Esophagus squamous epithelium (tissue), 4 donors: ENCODE results near the gene TSPYL1.

Experiments used
- POLR2A ChIP-seq, 4 donors: fragments of 450-650 bp; IDR thresholded peaks; one replicate each; pipeline ENCODE4 v1.6.1; 2017; ENCODE audit warnings: antibody characterized with exemption in 4 of 4, mild to moderate bottlenecking in 4 of 4, moderate library complexity in 3 of 4
- TF ChIP-seq, protein P1 (sequence below), 6 experiments: fragments of 450-650 bp in 4 of 6; fragments of 200-600 bp in 2 of 6; sonication (generic) in 2 of 6; IDR thresholded peaks; one replicate each; pipeline ENCODE4 v1.5.1; 2016 to 2019; ENCODE audit warnings: antibody characterized with exemption in 6 of 6, mild to moderate bottlenecking in 4 of 6, moderate library complexity in 4 of 6

DNA sequence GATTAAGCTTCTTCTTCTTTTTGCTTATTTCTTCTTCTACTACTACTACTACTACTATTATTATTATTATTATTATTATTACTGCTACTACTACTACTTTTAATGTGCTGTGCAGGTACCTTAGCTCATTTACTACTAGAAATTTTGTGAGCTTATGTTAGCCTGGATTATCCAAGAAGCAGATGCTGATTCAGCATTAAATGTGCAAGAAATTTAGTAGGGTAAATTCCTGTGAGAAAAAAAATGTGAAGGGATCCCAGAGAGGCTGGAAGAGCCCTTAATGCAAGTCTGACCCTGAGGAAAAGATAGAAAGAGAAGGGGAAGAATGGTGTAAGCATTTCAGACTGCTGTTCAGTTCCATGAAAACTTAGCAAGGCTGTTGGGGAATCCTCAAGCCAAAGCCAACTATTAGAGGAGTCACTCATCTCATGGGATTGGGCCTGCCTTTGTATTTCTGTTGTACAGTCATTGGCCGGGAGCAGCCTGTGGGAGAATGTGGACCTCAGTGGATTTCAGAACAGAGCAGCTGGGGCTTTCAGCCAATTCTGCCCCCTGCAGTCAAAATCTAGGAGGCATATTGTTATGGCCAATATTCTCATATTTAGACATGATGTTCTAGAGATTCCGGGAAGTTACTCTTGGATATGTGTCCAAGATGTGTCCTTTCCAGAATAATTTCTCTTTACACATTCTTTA lies 37.2 kb upstream of the TSPYL1 start:
- no peak for TF ChIP-seq POLR2A (IDR thresholded peaks at IDR 0.05)
- TF ChIP-seq, protein P1, sequence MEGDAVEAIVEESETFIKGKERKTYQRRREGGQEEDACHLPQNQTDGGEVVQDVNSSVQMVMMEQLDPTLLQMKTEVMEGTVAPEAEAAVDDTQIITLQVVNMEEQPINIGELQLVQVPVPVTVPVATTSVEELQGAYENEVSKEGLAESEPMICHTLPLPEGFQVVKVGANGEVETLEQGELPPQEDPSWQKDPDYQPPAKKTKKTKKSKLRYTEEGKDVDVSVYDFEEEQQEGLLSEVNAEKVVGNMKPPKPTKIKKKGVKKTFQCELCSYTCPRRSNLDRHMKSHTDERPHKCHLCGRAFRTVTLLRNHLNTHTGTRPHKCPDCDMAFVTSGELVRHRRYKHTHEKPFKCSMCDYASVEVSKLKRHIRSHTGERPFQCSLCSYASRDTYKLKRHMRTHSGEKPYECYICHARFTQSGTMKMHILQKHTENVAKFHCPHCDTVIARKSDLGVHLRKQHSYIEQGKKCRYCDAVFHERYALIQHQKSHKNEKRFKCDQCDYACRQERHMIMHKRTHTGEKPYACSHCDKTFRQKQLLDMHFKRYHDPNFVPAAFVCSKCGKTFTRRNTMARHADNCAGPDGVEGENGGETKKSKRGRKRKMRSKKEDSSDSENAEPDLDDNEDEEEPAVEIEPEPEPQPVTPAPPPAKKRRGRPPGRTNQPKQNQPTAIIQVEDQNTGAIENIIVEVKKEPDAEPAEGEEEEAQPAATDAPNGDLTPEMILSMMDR (IDR thresholded peaks at IDR 0.05), result no peak
